Body of pancreas (tissue), 4 donors: ENCODE results near the gene ERMAP.

ENCODE experiments used
- CTCF ChIP-seq, 7 experiments: fragments of 450-650 bp in 4 of 7; fragments of 200-600 bp in 3 of 7; sonication (generic) in 3 of 7; IDR thresholded peaks; one replicate each; pipeline ENCODE4 v1.5.1; 2016 to 2019; ENCODE audit warnings: antibody characterized with exemption in 7 of 7
- POLR2A ChIP-seq, 3 donors: fragments of 450-650 bp; IDR thresholded peaks; one replicate each; pipeline ENCODE4 v1.6.1; 2016; ENCODE audit warnings: antibody characterized with exemption in 3 of 3, mild to moderate bottlenecking in 2 of 3

- TF ChIP-seq CTCF (IDR thresholded peaks at IDR 0.05) (no peak), POLR2A (IDR thresholded peaks at IDR 0.05) (no peak)
Observed at GRCh38 chr1:42835422-42835821, 18.5 kb downstream of the ERMAP start.
